WI38 (cell line): ENCODE data around the gene TMEM116.

ENCODE experiments used
- H3K4me3 ChIP-seq: 2 replicates; pipeline ENCODE4 v1.5.1; 2011; ENCODE audit warnings: low read depth, mild to moderate bottlenecking, control low read depth, low read length
- TF ChIP-seq, protein P1 (sequence below): IDR thresholded peaks from 2 replicates; pipeline ENCODE4 v1.5.1; 2012; ENCODE audit warnings: low read depth, mild to moderate bottlenecking, control low read depth, low read length

TMEM116 gene

DNA sequence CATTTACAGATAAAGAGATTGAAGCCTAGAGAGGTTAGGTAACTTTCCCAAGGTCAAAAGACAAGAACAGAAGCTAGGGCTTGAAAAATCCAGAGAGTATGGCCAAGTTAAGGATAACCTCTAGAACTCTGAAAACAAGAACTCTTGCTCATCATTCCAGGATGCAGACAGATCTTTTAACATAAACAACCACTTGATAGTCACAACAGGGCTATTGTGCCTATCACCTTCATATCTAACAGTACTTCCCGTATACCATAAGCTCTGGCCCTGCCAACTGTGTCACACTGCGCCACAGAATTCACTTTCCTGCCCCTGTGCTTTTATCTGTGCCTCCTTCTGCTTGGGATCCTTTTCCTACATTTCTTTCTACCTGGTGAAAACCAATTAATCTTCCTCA lies 18.5 kb upstream of the TMEM116 start:
- no peak overlapping the region for H3K4me3 ChIP-seq
- TF ChIP-seq, protein P1, sequence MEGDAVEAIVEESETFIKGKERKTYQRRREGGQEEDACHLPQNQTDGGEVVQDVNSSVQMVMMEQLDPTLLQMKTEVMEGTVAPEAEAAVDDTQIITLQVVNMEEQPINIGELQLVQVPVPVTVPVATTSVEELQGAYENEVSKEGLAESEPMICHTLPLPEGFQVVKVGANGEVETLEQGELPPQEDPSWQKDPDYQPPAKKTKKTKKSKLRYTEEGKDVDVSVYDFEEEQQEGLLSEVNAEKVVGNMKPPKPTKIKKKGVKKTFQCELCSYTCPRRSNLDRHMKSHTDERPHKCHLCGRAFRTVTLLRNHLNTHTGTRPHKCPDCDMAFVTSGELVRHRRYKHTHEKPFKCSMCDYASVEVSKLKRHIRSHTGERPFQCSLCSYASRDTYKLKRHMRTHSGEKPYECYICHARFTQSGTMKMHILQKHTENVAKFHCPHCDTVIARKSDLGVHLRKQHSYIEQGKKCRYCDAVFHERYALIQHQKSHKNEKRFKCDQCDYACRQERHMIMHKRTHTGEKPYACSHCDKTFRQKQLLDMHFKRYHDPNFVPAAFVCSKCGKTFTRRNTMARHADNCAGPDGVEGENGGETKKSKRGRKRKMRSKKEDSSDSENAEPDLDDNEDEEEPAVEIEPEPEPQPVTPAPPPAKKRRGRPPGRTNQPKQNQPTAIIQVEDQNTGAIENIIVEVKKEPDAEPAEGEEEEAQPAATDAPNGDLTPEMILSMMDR: no peak

DNA sequence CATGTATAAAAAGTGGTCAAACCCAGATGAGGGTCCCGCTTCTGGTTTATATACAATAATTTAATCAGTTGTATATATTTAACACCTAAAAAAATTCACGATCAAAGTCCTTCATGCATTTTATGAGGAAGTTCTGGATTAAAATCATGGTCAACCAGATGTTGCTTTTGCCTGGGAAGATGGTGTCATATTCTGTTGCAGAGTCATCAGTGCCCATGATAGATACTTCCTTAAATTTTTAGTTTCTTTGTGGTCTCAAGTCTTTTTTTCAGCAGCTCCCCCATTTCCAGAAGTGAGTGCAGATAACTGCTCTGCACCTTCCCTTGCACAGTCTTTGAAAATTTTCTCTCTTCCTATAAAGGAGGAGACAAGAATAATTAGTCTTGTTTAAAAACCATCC lies 16.3 kb upstream of the TMEM116 start:
- TF ChIP-seq, protein P1: no peak
- no peak overlapping the region for H3K4me3 ChIP-seq

DNA sequence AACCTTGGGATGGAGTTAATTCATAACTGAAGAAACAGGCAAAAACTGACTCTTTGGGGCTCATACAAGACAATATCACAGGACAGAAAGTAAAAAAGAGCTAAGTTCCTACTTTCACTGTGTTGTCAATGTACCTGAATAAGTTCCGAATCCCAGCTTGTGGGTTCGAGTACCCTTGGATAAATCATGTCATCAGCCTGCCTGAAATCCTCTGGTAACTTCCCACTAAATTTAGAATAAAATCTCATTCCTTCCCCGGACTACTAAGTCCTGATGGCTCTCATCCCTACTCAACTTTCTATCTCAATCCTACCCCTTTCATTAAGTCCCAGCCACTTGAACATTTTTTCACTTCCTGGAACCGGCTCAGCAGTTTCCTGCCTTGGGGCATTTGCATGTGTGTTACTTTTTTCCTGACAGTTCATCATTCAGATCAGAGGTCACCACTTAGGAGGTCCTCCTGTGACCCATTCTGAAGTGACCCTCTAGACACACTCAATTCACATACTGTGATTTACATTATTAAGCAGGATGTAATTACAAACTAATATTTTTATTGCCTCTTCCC lies 12.9 kb upstream of the TMEM116 start:
- TF ChIP-seq, protein P1: no peak

DNA sequence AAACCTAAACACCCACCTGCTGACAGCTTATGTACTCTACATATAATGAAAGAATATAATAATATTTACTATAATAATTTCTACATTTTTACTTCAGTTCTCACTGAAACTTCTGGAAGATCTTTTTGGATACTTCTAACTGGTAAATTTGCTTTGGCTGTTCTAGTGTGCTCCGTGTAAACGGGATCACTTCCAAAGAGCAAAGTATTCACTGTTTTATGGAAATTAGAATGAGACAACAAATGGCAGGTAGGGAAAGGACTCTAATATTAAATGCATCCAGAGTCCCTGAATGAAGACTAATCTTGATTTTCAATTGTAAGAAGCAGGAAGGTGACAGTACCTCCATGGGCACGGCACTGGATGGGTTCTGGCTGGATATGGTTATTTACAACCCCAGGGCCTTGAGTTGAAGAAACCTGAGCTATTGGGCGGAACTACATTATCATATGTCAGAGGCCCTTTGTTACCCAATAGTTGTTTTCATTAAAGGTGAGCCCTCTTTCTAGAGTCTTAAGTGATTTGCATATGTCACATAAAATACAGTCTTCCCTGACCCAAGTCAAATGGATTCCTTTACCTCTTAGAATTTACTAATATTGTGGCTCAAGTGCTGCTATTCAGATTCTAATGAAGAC lies 10.9 kb upstream of the TMEM116 start:
- H3K4me3 ChIP-seq: no peak overlapping the region
- TF ChIP-seq, protein P1: no peak

More for the DNA sequence above, 12.9 kb upstream of the TMEM116 start:
- no peak overlapping the region for H3K4me3 ChIP-seq

DNA sequence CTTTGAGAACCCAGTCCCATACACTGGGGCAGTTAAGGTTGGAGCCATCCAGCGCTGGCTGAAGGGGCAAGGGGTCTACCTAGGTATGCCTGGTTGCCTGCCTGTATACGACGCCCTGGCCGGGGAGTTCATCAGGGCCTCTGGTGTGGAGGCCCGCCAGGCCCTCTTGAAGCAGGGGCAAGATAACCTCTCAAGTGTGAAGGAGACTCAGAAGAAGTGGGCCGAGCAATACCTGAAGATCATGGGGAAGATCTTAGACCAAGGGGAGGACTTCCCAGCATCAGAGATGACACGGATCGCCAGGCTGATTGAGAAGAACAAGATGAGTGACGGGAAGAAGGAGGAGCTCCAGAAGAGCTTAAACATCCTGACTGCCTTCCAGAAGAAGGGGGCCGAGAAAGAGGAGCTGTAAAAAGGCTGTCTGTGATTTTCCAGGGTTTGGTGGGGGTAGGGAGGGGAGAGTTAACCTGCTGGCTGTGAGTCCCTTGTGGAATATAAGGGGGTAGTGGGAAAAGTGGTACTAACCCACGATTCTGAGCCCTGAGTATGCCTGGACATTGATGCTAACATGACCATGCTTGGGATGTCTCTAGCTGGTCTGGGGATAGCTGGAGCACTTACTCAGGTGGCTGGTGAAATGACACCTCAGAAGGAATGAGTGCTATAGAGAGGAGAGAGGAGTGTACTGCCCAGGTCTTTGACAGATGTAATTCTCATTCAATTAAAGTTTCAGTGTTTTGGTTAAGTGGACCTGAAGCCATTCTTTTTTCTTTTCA lies 9.5 kb upstream of the TMEM116 start:
- TF ChIP-seq, protein P1: no peak
- no peak overlapping the region for H3K4me3 ChIP-seq

DNA sequence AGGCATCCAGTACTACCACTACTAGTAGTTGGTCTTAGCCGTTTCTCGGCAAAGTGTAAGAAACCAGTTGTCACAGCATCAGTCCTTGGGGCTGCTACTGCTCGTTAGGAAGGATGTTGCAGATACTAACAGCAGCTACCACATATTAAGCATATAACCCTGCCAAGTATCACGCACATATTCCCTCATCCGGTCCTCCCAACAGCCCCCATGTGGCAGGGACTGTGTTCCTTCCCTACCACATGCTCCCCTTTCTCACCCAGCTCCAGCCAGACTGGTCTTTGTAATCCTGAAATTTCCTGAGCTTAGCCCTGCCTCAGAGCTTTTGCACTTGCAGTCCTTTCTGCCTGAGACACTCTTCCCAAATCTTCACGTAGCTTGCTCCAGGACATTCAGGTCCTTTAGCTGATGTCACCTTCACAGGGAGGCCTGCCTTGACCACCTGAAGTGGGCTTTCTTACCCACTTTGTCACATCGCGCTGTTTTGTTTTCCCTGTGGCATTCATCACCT lies 8.0 kb upstream of the TMEM116 start:
- no peak overlapping the region for H3K4me3 ChIP-seq
- TF ChIP-seq, protein P1: no peak
